Testis (tissue), 2 donors: ENCODE results near the gene CD8A.

Experiments
- POLR2A ChIP-seq: fragments of 450-650 bp; IDR thresholded peaks from one replicate; pipeline ENCODE4 v1.6.1; 2017; ENCODE audit warnings: antibody characterized with exemption, mild to moderate bottlenecking, moderate library complexity
- TF ChIP-seq, protein P1 (sequence below), 3 experiments: fragments of 450-650 bp in 2 of 3; fragments of 200-600 bp in 1 of 3; sonication (generic) in 1 of 3; IDR thresholded peaks; one replicate each; pipeline ENCODE4 v1.5.1; 2016 to 2019; ENCODE audit warnings: antibody characterized with exemption in 3 of 3, mild to moderate bottlenecking in 2 of 3, moderate library complexity in 1 of 3

GRCh38 chr2:86750240-86750839 lies 40.4 kb downstream of the CD8A start:
- TF ChIP-seq, protein P1, sequence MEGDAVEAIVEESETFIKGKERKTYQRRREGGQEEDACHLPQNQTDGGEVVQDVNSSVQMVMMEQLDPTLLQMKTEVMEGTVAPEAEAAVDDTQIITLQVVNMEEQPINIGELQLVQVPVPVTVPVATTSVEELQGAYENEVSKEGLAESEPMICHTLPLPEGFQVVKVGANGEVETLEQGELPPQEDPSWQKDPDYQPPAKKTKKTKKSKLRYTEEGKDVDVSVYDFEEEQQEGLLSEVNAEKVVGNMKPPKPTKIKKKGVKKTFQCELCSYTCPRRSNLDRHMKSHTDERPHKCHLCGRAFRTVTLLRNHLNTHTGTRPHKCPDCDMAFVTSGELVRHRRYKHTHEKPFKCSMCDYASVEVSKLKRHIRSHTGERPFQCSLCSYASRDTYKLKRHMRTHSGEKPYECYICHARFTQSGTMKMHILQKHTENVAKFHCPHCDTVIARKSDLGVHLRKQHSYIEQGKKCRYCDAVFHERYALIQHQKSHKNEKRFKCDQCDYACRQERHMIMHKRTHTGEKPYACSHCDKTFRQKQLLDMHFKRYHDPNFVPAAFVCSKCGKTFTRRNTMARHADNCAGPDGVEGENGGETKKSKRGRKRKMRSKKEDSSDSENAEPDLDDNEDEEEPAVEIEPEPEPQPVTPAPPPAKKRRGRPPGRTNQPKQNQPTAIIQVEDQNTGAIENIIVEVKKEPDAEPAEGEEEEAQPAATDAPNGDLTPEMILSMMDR (IDR thresholded peaks at IDR 0.05) = no peak
- TF ChIP-seq POLR2A = no peak
